RWPE1 (cell line): ENCODE measurements around the gene ADORA1.

Experiments used
- CTCF ChIA-PET: fragments of 350-600 bp; sonication (Branson Sonifier 250); formaldehyde crosslinking; extraction: SDS; loops from one replicate; lab custom pipeline; 2021; lab: Yijun Ruan, JAX
- POLR2A ChIA-PET: fragments of 400-600 bp; formaldehyde crosslinking; extraction: SDS; loops from one replicate; lab custom pipeline; 2020; ENCODE audit warnings: antibody characterized with exemption; ENCODE audit not compliant: low non-redundant PET; lab: Yijun Ruan, JAX
- DNase-seq: peaks from one replicate; pipeline ENCODE4 v3.0.0; 2012; ENCODE audit warnings: low spot score
- H3K27ac ChIP-seq: fragments of 450-650 bp; 2 replicates; pipeline ENCODE4 v1.5.1; 2017
- TF ChIP-seq, protein P1 (sequence below): fragments of 450-650 bp; conservative IDR thresholded peaks from 2 replicates; pipeline ENCODE4 v1.5.1; 2017; ENCODE audit warnings: low read depth, mild to moderate bottlenecking

The ADORA1 gene

DNA sequence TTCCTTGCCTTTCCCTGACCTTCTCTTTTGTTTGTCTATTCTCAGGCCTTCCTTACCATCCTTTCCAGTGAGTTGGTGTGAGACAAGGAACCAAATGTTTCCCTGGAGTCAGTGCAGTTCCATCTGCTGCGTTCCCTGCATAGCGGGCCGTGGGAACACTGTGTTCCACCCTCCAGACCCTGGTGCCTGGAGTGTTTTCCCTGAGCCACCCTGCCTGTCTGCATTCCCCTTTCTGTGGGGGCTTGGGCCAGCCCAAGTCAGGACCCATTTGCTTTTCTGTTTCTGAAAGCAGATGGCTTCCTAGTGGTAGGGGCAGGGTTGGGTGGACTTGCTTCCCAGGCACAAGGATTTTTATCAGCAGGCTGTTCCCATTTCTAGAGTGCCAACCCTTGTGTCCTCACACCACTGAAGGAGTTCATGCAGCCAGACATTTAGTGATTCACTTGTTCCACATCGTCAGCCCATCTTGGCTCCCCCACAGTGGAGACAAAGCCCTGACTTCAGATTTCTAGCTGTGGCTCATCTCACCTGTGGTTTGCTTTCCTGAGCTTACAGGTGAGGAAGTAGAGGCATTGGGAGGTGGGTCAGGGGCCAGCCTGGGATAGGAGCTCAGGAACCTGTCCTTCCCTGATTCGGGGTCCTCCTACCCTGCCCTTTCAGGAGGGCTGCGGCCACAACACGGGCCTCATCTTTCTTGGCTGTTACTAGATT lies 27.6 kb upstream of the ADORA1 start:
- TF ChIP-seq, protein P1, sequence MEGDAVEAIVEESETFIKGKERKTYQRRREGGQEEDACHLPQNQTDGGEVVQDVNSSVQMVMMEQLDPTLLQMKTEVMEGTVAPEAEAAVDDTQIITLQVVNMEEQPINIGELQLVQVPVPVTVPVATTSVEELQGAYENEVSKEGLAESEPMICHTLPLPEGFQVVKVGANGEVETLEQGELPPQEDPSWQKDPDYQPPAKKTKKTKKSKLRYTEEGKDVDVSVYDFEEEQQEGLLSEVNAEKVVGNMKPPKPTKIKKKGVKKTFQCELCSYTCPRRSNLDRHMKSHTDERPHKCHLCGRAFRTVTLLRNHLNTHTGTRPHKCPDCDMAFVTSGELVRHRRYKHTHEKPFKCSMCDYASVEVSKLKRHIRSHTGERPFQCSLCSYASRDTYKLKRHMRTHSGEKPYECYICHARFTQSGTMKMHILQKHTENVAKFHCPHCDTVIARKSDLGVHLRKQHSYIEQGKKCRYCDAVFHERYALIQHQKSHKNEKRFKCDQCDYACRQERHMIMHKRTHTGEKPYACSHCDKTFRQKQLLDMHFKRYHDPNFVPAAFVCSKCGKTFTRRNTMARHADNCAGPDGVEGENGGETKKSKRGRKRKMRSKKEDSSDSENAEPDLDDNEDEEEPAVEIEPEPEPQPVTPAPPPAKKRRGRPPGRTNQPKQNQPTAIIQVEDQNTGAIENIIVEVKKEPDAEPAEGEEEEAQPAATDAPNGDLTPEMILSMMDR, result no peak
- CTCF ChIA-PET, result interaction anchor here (0.9 to 1.6 kb wide), 3 partner anchors 16 to 168 kb away, joined by 3 to 6 read pairs (median 4); no protein-coding TSS in a partner anchor
- POLR2A ChIA-PET, result no interaction called here
- no peak overlapping the region for H3K27ac ChIP-seq
- no peak for DNase-seq

DNA sequence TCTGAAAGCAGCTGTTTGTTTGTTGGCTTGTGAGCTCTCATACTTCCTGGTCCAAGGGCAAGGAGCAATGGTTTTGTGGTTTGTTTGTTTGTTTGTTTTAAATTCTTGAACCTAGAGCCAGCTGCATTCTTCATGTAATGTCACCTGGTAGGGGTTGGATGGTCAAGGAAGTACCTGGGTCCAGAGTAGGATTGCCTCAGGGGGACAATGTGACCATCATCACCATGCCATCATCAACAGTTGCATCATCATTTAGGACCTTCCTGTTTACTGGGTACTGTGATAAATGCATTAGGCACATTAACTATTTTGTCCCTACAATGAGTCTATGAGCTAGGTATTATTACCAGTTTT lies 27.0 kb upstream of the ADORA1 start:
- H3K27ac ChIP-seq, result no peak overlapping the region
- TF ChIP-seq, protein P1, result no peak
- POLR2A ChIA-PET, result no interaction called here
- DNase-seq, result no peak
- CTCF ChIA-PET, result interaction anchor here (0.9 to 1.6 kb wide), 3 partner anchors 17 to 167 kb away, joined by 3 to 6 read pairs (median 4); no protein-coding TSS in a partner anchor

DNA sequence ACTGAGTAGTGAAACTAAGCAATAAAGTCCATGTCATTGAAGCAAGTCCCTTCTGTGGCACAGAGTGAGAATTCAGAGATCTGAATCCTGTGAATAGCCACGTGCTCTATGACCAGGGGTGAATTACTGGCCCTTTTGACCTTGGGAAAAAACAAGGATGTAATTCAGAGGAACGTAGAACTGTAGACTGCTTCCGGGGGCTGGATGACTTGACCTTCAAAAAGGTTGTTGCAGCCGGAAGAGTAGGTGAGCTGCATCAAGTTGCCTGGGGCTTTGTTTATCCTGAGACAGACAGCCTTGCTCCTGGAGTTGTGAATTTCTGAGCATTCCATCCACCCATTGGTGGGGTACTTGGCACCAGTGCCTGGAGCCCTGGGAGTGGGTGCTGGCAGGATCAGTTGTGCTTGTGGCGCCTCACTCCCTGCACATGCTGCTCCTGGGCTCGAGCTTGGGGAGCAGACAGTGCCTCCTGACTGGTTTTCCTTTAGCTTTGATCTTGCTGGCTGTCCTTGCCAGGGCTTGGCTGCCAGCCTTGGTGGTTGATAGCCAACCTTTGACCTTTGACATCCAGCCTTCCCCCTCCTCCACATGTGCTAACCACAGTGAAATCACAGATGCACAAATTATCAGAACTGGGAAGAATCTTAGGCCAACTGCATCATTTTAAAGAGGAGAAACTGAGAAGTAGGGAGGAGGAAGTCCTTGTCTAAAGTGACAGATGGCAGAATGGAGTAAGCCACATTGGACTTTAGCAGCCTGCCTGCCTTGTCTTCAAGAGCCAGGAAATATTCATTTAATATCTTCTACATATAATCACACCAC lies 25.5 kb upstream of the ADORA1 start:
- DNase-seq, result no peak
- CTCF ChIA-PET, result interaction anchor here (0.6 to 1.1 kb wide), 4 partner anchors 16 to 240 kb away, joined by 4 to 5 read pairs (median 4); no protein-coding TSS in a partner anchor
- no peak overlapping the region for H3K27ac ChIP-seq
- POLR2A ChIA-PET, result no interaction called here
- TF ChIP-seq, protein P1, result no peak

DNA sequence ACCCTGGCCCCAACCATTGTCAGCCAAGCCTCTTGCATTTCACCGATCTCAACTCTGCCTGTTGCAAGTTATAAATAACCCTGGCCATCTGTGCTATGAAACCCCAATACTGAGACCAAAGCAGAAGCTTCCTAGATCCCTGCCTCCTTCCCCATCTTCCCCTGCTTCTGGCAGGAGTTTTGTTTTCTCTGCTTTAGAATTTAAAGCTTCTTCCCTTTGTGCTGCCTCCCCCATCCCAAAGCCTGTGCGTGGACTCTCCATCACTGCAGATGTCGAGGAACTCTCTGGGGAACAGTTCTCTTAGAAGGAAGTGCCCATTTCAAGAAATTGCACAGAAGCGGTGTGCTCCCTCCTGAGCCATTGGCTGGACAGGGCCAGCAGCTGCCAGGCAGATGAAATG lies 24.3 kb upstream of the ADORA1 start:
- POLR2A ChIA-PET, result no interaction called here
- TF ChIP-seq, protein P1, result no peak
- DNase-seq, result no peak
- CTCF ChIA-PET, result interaction anchor here (0.5 to 1.2 kb wide), 5 partner anchors 13 to 170 kb away, joined by 3 to 4 read pairs (median 3); no protein-coding TSS in a partner anchor
- H3K27ac ChIP-seq, result no peak overlapping the region

DNA sequence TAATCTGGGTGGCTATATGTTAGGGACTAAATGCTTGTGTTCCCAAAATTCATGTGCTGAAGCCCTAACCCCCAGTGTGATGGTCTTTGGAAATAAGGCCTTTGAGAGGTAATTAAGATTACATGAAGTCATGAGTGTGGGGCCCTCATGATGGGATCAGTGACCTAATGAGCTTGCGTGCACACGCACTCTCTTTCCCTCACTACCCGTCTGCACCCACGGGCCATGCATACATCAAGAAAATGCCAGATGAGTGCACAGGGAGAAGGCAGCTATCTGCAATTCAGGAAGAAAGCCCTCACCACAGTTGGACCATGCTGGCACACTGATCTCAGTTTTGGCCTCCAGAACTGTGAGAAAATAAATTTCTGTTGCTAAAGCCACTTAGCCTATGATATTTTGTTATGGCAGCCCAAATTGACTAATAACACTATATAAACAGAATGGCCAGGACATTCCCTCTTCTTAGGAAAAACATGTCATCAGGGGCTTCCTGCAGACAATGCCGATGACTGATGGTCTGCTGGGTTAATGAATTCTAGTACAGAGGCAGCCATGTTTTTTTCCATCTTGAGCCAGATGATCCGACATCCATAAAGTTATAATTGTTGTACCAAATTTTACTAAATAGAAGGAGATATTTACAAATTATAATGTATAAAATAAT lies 23.6 kb upstream of the ADORA1 start:
- TF ChIP-seq, protein P1, result no peak
- no peak overlapping the region for H3K27ac ChIP-seq
- ChIA-PET POLR2A (no interaction called here), CTCF (interaction anchor here (0.5 to 1.2 kb wide), 4 partner anchors 12 to 88 kb away, joined by 3 to 4 read pairs (median 3); no protein-coding TSS in a partner anchor)
- no peak for DNase-seq
